OCI-LY7 (cell line): ENCODE measurements around the gene A2ML1.
"Not testable (repeated sequence)": the region's sequence is repeated elsewhere in the genome, so short reads cannot be mapped to it uniquely, and the experiment has no call there.

Source experiments
- EZH2phosphoT487 ChIP-seq: fragments of 200-600 bp; sonication (generic); IDR thresholded peaks from 2 replicates; pipeline ENCODE4 v1.6.1; 2018; ENCODE audit warnings: low read depth, borderline replicate concordance, mild to moderate bottlenecking, mixed run types, antibody characterized with exemption, low read length, moderate library complexity, mixed read lengths
- TF ChIP-seq, protein P1 (sequence below): fragments of 200-600 bp; sonication (generic); conservative IDR thresholded peaks from 2 replicates; pipeline ENCODE4 v1.5.1; 2014; ENCODE audit warnings: mild to moderate bottlenecking, antibody characterized with exemption, low read length, moderate library complexity, mixed read lengths

DNA sequence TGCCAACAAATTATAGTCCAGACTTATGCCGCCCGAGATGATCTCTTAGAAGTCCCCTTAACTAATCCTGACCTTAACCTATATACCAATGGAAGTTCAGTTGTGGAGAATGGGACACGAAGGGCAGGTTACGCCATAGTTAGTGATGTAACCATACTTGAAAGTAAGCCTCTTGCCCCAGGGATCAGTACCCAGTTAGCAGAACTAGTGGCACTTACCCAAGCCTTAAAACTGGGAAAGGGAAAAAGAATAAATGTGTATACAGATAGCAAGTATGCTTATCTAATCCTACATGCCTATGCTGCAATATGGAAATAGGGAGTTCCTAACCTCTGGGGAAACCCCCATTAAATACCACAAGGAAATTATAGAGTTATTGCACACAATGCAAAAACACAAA lies 29.2 kb upstream of the A2ML1 start:
- TF ChIP-seq, protein P1, sequence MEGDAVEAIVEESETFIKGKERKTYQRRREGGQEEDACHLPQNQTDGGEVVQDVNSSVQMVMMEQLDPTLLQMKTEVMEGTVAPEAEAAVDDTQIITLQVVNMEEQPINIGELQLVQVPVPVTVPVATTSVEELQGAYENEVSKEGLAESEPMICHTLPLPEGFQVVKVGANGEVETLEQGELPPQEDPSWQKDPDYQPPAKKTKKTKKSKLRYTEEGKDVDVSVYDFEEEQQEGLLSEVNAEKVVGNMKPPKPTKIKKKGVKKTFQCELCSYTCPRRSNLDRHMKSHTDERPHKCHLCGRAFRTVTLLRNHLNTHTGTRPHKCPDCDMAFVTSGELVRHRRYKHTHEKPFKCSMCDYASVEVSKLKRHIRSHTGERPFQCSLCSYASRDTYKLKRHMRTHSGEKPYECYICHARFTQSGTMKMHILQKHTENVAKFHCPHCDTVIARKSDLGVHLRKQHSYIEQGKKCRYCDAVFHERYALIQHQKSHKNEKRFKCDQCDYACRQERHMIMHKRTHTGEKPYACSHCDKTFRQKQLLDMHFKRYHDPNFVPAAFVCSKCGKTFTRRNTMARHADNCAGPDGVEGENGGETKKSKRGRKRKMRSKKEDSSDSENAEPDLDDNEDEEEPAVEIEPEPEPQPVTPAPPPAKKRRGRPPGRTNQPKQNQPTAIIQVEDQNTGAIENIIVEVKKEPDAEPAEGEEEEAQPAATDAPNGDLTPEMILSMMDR = not testable (repeated sequence)
- not testable (repeated sequence) for TF ChIP-seq EZH2phosphoT487
